LHCN-M2 (cell line): ENCODE results near the gene CDT1. TPM values are rescaled to one million over a fixed set of nuclear protein-coding genes. Genes with fewer than 3 reads are reported as not detected.

Source experiments
- DNase-seq: peaks from one replicate; pipeline ENCODE4 v3.0.0-alpha.2; 2012; ENCODE audit warnings: low read depth
- total RNA-seq: library from RNA; depleted of rRNA; stranded (reverse); fragments of >200 nt; gene quantifications from 2 replicates; pipeline ENCODE4 v1.2.3, GENCODE V29; 2014

The CDT1 gene
- total RNA-seq, 1 experiment from 2014 or later: 53.4 TPM

DNA sequence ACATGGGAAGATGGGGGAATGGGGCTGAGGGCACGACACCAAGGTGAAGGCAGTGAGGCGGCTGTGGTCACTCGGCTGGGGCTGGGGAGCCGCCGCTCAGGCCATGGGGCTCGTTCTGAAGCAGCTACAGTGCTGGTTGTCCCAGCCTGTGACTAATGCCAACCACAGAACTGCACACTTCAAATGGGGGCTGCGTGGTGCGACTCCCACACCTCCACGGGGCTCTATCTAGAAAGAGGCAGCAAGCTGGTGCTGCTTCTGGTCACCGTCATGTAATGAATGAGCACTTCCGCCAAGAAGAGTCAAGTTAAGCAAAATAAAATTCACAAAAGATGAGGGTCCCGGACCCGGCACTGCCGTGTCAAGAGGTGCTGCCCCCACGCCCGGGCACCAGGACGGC, 33.2 kb downstream of the CDT1 start:
- DNase-seq: no peak

- DNase-seq: no peak
Measured at GRCh38 chr16:88837806-88838205, 34.2 kb downstream of the CDT1 start.

DNA sequence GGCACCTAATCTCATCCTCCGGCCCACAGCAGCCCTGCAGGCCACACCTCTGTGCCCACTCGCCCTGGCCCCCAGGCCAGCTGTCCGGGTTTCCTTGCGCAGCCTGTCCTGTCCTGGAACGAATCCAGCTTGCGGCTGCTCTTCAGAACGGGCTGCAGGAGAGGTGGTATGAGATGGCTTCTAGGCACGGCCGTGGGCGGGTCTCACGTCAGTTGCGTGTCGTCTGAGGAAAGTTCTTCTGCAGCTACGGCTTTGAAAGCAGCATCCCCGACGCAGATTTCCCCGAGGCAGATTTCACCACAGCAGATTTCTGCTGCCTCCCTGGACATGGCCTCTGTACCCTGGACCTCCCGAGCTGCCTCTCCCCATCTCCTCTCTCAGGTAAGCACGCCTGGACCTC, 35.0 kb downstream of the CDT1 start:
- no peak for DNase-seq

DNA sequence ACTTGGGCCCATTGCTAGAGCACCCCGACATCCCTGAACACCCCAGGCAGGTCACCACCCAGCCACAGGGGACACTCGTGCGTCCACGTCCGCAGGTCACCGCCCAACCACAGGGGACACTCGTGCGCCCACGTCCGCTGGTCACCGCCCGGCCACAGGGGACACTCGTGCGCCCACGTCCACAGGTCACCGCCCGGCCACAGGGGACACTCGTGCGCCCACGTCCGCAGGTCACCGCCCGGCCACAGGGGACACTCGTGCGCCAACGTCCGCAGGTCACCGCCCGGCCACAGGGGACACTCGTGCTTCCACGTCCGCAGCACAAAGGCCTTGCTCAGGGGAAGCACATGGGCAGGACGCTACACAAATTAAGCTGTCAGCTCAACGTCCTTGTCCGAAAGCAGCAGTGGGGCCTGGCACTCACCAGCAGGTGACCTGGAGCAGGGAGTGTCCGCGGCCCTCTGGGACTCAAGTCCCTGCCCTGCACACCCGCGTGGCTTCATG, 35.5 kb downstream of the CDT1 start:
- no peak for DNase-seq

- no peak for DNase-seq
Measured at GRCh38 chr16:88839745-88840599, 36.4 kb downstream of the CDT1 start.

GRCh38 chr16:88840600-88841215, 37.1 kb downstream of the CDT1 start:
- no peak for DNase-seq

- DNase-seq: no peak
Measured at GRCh38 chr16:88841521-88842307, 38.1 kb downstream of the CDT1 start.

DNA sequence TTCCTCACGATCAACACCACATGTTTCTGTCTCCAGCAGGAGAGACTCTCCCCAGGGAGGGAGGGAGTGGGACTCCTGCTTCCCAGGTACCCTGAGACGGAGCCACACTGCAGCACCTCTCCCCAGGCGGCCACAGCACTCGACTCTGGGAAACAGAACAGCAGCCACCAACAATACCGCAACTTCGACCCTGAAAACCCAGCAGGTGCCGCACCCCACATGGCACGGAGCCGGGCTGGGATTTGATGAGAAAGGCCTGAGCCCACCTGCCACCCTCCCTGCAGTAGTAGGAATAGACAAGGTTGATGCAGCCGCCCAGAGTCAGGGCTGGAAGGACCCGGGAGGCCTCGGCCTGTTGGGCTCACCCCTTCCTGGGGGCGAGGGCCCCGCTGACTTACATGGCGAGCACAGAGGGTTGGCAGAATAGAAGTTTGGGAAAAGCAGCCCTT, 38.7 kb downstream of the CDT1 start:
- DNase-seq: no peak

DNA sequence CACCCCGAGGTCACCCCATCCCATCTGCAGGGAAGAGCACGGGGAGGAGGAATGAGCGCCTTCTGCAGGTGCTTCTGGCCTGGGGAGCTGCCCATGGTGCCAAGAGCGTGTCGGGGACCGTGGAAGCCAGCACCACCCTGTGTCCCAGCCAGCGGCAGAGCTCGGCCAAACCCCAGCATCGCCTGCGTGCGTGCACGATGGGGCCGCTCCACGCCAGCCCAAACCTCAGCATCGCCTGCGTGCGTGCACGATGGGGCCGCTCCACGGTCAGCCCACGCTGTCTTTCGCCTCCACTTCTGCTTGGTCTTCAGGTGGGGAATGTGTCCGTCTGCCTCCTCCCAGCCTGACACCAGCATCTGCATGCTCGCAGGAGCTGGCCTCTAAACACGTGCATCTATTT, 39.2 kb downstream of the CDT1 start:
- no peak for DNase-seq

- DNase-seq: no peak
Measured at GRCh38 chr16:88843256-88843655, 39.7 kb downstream of the CDT1 start.

DNA sequence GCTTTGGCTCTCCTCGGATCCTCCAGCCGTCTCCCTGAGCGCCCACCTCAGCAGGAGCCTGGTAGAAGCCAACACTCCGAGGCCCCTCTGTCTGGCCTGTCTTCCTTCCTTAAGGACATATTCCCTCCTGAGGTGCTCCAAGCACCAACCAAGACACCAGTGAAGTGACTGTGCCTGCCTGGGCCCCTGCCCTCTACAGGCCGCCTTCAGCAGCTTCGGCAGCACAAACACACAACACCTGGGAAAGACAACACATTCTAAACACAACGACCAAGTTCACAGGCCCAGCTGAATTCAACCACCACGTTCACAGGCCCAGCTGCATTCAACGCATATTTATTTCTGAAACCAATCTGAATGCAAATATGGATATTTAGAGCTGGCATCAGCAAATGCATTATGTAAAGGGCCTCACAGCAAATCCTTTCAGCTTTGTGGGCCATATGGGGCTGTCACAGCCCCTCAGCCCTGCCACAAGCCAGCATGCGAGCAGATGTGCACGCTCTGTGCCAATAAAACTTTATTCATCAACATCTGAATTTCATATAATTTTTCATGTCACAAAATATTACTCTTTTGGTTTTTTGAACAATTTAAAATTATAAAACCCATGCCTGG, 40.9 kb downstream of the CDT1 start:
- no peak for DNase-seq

DNA sequence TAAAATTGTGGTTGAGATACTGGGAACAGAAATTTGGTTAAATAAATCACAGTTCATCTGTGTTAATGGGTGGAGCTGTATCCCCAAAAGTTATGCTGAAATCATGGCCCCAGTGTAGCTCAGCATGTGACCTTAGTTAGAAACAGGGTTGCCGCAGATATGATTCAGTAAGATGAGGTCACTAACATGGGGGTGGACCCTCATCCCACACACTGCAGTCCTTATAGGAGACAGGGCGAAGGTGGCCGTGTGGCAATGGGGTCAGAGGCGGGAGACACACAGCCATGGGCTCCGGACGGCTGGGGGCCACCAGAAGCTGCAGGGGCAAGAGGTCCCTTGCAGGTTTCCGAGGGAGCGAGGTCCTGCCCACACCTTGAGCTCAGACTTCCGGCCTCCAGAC, 42.5 kb downstream of the CDT1 start:
- DNase-seq: no peak

- DNase-seq: no peak
Measured at GRCh38 chr16:88847654-88848053, 44.1 kb downstream of the CDT1 start.

DNA sequence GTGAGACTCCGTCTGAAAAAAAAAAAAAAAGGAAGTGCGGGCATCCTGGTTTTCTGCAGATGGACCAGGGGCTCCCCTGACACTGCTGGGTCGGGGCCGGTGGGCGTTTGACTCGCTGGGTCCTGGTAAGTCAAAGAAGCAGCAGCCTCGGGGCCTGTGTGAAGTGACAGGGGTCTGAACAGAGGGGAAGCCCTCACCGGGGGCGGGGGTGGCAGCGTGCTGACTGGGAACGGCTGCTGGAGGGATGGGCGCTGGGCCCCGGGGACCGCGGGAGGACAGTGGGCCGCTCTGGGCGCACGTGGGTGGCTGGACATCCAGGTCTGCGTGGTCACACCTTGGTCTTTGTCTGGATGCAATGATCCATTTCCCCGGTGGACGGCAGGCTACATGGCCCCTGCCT, 45.0 kb downstream of the CDT1 start:
- no peak for DNase-seq

- no peak for DNase-seq
Measured at GRCh38 chr16:88850531-88851199, 47.1 kb downstream of the CDT1 start.

DNA sequence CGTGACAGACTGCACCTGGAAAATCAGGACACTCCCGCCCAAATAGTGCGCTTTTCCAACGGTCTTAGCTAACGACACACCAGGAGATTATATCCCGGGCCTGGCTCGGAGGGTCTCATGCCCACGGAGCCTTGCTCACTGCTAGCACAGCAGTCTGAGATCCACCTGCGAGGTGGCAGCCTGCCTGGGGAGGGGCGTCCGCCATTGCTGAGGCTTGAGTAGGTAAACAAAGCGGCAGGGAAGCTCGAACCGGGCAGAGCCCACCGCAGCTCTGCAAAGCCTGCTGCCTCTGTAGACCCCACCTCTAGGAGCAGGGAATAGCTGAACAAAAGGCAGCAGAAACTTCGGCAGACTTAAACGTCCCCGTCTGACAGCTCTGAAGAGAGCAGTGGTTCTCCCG, 48.0 kb downstream of the CDT1 start:
- no peak for DNase-seq

GRCh38 chr16:88853325-88853941, 49.8 kb downstream of the CDT1 start:
- no peak for DNase-seq

DNA sequence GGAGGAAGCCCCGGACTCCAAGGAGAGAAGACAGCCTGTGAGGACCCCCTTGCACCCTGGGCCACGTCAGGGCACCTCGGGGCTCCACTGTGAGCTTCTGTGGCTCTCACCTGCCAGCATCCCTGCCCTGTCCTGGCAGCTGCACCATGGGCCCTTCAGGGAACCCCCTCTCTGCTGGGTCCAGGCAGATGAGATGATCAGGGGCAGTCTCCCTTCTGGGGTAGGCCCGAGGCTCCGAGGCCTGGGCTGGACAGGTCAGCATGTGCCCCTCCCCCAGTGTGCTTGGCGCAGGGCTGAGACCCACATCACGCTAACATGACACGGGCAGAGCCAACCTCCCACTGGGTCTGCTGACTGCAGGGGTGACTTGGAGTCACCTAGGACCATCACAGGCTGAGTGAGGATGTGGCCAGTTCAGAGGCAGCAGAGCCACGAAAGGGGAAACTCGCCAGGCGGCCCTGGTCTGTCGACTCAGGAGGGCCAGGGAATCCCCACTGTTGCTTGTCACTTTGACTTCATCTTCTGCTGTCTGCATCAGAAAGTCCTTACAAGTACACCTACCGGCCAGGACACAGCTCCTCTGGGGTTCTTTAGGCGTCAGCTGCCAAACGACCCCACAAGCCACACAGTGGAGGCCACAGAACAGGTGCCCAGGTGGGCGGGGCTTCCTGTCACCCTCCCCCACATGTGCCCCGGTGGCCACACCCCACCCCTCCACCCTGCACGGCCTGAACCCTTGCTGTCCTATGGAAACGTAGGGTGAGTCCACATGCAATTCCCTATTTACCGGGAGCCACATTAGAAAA, 50.9 kb downstream of the CDT1 start:
- no peak for DNase-seq

DNA sequence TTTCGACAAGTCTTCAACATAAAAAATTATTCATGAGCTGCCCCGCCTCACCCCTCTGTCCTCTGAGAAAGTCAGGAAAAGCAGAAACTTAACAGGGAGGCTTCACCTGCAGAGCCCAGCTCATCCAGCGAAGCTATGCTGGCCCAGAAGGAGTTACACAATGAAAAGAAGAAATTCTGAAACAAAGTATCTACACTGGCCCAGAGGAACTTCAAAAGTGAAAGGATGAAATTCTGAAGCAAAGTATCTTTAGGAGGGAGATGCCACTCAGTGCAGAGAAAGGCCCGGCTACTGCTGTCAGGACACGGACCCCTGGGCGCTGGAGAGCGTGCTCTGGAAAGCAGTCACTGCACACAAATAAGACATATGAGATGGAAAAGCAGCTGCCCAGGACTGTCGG, 51.6 kb downstream of the CDT1 start:
- DNase-seq: no peak

GRCh38 chr16:88855736-88856121, 52.1 kb downstream of the CDT1 start:
- no peak for DNase-seq
